Activated CD8-positive, alpha-beta memory T cell treated with anti-CD3 and anti-CD28 coated beads, Interleukin-2, amount 50 U/mL, for 4 hours (primary cell): ENCODE results near the gene SERPINB1.
"Not testable (repeated sequence)": the region's sequence is repeated elsewhere in the genome, so short reads cannot be mapped to it uniquely, and the experiment has no call there.

Experiments
- DNase-seq: peaks from one replicate; pipeline ENCODE4 v3.0.0-alpha.2; 2020

The SERPINB1 gene

DNA sequence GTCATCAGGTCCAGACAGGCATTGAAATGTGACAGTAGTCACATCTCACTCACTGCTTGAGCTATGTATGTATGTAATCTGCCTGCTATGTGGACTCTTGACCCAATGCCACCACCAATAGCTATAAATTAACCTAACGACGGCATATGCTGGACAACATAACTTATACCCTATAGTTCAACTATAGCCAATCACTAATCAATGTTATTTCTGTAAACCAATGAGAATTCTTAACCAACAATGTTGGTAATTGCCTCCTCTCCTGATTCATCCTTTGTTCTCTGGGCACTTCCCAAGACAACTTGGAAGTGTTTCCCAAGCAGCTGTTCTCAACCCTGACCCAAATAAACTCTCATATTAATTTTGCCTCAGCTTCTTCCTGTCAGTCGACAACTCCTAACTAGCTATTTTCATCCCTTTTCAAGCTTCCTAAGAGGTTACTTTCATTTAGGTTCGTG lies 24.1 kb upstream of the SERPINB1 start:
- no peak for DNase-seq

DNA sequence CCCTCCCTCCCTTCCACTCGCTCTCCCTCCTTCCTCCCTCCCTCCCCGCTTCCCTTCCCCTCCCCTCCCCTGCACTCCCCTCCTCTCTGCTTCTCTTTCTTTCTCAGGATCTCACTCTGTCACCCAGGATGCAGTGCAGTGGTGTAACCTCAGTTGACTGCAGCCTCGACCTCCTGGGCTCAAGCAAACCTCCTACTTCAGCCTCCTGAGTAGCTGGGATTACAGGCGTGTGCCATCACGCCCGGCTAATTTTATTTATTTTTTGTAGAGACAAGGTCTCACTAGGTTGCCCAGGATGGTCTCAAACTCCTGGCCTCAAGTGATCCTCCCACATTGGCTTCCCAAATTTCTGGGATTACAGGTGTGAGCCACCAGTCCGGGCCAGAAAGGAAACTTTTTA lies 23.6 kb upstream of the SERPINB1 start:
- no peak for DNase-seq

DNA sequence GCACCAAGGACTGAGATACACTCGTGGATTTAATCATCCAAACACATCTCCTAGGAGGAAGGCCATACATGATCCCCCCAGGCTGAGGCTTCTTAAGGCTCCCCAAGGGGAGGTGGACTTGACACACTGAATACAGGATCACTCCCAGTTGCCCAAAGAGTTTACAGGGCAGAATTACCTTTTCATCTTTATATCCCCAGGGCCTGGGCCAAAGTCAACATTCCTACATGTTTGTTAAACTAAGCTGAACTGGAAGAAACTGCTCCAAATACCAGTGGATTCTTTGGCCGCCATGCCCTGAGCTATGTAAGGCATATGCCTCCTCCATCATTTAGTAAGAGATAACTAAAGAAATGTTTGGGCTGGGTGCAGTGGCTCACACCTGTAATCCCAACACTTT lies 22.2 kb upstream of the SERPINB1 start:
- no peak for DNase-seq

DNA sequence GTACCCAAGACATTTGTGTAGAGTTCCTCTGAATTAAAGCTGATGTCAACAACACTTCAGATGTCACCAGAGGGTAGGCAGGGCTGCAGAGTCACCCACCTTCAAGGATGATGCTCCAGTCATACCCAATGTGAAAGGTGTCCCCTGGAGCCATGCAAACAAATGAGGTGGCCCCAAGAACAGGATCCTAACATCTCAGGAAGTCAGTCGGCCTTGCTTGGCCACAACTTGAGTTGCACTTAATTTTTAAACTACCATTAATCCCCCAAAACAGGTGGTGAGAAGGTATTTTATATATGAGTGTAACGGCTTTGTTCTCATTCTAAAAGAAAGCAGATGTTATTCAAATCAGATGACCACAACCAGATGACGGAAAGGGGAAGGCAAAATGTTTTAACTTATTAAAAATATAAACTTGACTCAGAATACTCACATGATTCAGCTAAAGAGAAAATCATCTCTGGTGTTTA lies 21.1 kb upstream of the SERPINB1 start:
- DNase-seq, result no peak

DNA sequence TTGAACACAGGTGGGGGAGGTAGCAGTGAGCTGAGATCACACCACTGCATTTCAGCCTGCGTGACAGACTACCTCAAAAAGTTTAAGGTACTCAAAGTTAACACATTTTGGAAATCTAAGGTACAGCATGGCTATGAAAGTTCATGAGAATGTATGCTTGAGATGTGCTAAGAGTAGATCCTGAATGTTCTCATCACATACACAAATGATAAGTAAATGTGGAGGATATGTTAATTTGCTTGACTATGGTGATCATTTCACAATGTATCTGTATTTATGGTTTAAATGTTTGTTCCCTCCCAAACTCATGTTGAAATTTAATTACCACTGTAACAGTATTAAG lies 20.1 kb upstream of the SERPINB1 start:
- peak; percentile 27 for DNase-seq

DNA sequence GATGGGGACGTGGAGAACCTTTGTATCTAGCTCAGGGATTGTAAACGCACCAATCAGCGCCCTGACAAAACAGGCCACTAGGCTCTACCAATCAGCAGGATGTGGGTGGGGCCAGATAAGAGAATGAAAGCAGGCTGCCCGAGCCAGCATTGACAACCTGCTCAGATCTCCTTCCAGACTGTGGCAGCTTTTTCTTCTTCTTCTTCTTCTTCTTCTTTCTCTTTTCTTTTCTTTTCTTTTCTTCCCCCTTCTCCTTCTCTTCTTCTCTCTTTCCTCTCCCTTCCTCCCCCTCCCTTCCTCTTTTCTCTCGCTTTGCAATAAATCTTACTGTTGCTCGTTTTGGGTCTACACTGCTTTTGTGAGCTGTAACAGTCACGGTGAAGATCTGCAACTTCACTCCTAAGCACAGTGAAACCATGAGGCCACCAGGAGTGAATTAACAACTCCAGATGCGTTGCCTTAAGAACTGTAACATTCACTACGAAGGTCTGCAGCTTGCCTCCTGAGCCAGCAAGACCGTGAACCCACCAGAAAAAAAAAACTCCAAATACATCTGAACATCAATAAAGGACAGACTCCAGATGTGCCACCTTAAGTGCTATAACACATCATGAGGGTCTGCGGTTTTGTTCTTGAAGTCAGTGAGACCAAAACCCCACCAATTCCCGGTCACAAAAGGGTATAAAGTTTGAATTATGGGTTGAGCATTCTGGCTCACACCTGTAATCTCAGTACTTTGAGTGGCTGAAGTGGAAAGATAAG lies 19.6 kb upstream of the SERPINB1 start:
- DNase-seq, result no peak

DNA sequence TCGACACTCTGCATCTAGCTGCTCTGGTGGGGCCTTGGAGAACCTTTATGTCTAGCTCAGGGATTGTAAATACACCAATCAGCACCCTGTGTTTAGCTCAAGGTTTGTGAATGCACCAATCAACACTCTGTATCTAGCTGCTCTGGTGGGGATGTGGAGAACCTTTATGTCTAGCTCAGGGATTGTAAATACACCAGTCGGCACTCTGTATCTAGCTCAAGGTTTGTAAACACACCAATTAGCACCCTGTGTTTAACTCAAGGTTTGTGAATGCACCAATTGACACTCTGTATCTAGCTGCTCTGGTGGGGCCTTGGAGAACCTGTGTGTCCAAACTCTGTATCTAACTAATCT lies 19.0 kb upstream of the SERPINB1 start:
- DNase-seq, result not testable (repeated sequence)

DNA sequence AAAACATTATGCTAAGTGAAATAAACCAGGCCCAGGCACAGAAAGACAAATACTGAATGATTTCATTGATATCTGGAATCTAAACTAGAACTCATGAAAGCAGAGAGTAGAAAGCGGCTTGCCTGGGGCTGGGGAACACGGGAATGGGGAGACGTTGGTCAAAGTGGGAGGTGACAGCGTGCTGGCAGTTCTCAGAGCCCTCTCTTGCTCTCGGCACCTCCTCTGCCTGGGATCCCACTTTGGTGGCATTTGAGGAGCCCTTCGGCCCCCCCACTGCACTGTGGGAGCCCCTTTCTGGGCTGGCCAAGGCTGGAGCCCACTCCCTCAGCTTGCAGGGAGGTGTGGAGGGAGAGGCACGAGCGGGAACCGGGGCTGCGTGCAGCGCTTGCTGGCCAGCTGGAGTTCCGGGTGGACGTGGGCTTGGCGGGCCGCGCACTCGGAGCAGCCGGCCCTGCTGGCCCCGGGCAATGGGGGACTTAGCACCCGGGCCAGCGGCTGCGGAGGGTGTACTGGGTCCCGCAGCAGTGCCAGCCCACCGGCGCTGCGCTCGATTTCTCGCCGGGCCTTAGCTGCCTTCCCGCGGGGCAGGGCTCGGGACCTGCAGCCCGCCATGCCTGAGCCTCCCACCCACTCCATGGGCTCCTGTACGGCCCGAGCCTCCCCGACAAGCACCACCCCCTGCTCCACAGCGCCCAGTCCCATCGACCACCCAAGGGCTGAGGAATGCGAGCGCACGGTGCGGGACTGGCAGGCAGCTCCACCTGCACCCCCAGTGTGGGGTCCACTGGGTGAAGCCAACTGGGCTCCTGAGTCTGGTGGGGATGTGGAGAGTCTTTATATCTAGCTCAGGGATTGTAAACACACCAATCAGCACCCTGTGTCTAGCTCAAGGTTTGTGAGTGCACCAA lies 18.4 kb upstream of the SERPINB1 start:
- not testable (repeated sequence) for DNase-seq

DNA sequence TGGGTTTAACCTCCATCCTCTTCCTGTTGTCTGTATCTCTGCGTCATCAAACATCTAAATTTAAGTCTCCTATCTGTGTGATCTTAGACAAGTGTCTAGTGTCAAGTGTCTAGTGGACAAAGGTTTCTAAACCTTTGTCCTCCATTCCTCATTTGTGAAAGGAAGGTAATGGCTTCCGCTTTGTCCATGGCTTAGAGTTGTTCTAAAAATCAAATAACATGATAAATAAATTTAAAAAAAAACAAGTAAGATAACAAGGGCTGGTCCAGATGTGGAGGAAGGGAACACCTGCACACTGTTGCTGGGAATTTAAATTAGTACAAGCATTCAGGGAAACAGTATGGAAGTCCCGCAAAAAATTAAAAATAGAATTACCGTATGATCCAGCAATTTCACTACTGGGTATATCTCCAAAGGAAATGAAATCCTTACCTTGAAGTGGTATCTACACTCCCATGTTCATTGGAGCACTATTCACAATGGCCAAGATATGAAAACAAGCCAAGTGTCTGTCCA lies 17.6 kb upstream of the SERPINB1 start:
- no peak for DNase-seq

DNA sequence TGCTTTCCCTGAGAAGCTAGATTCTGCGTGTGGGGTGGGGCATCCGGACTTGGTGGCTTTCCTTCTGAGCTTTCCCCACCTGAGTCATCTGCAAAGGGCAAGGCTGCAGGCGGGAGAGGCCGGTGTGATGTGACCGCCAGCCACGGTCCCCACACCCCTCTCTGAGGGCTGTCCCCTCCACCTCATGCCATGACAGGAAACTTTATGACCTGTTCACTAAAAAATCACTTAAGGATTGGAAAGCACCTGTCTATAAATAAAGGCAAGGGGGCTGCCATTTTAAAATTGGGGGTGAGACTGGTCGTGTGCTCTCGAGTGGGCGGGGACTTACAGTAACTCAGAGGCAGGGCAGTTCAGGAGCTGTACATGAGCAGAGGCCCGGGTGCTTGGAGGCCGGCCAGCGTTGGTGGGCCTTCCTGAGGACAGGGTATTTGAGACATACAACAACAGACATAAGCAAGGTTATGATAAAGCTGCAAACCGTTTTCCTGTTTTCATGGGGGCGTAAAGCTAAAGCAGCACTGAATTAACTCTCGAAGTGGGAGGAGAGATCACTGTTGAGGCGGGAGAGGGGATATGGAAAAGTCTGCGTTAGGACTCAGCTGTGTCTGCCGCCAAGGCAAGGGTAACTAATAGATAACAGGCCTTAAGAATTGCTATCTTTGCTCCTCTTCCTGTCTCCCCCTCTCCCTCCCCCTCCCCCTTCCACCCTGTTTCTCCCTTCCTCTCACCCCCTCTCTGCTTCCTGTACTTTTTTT lies 16.1 kb upstream of the SERPINB1 start:
- peak; percentile 78 for DNase-seq

DNA sequence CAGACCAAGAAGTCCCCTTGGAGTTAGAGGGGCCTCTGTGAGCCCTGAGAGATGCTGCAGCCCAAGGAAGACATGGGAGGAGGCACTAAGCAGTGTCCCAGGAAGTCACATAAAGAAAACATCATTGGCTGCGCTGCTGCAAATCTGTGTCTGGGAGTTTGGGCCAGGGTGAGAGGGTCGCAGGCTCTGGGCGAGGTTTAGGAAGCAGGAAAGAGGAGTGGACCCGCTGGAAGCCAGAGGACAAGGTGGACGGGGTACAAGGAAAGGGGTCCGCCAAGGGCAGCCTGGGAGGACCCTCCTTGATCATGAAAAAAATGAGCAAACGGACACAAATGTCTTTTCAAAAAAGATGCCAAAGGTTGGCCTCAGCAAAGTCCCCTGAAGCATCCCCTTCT lies 15.5 kb upstream of the SERPINB1 start:
- DNase-seq, result no peak

DNA sequence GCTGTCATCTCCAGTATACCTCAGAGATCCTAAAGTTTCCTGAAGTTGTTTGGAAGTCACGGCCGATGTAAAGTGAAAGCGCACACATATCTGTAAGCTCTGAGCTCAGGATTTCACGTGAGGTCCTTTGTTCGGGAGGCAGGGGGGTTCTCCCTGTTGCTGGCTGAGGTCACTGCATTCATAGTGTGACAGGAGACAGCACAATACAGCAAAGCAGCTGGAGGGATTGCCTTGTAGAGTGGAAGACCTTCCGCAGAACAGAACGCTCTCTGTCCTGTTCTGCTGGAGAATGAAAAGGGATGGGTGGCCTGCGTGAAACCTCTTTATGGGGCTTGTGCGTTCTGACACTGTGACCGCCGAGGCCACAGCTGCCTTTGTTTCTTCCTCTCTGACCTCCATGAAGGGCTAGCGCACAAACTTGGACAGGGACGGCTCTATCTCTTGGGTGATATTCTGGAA lies 13.4 kb upstream of the SERPINB1 start:
- DNase-seq, result no peak

DNA sequence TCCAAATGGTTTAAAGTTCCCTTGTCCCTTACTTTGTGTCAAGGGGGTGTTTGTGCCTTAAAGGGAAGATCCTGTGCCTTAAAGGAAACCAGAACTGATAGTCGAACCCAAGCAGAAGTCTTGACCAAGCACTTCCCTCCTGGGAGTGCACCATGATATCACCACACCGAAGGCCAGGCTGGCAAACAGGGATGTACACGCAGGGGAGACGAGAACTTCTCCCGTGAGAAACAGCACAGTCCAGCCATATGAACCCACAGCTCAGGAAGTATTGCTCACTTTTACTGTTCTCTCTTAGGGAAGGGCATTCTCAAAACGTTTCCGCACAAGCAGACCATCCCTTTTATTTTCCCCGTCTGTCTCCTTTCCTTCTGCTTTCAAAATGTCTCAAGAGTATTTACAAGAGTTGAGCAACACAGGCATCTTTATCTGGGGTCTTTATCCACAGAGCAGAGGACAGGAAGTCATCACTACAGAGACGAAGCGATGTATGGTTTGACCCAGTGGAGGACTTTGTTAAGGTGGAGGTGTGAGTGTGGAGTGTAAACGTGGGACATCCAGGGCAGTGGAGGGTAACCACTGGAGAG lies 12.8 kb upstream of the SERPINB1 start:
- DNase-seq, result no peak

DNA sequence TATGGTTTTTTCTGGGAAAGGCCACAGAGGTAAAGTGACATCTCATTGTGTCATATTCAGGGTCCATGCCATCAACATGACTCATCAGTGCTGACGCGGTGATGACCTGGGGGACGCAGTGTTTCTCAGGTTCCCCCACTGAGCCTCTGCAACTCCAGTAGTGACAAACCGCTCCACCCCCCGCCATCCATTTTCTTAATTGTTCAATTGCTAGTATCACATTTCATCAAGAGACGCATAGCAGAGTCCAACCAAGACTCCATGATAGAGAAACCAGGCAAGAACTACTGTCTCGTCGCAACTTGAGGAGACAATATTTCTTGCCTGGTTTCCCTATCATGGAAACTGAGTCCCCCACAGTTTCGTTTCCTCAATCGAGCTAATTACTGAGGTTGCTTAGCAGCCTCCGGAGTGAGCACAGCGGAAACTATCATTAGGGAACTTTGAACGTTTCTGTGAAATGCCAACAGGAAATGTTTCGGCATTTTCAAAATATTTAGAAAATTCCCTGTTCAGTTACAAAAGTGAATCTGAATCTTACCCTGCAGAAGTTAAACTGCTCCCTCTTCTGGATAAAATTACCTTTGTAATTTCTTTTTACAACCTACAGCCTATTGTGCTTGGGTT lies 12.2 kb upstream of the SERPINB1 start:
- DNase-seq, result peak; percentile 87

DNA sequence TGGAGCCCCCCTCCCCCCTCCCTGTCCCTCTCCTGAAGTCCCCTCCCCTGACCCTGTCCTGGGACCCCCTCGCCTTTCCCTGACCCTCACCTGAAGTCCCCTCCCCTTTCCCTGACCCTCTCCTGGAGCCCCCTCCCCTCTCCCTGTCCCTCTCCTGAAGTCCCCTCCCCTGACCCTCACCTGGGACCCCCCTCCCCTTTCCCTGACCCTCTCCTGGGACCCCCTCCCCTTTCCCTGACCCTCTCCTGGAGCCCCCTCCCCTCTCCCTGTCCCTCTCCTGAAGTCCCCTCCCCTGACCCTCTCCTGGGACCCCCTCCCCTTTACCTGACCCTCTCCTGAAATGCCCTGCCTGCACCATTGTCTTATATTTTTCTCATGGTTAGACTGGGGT lies 11.7 kb upstream of the SERPINB1 start:
- DNase-seq, result not testable (repeated sequence)

DNA sequence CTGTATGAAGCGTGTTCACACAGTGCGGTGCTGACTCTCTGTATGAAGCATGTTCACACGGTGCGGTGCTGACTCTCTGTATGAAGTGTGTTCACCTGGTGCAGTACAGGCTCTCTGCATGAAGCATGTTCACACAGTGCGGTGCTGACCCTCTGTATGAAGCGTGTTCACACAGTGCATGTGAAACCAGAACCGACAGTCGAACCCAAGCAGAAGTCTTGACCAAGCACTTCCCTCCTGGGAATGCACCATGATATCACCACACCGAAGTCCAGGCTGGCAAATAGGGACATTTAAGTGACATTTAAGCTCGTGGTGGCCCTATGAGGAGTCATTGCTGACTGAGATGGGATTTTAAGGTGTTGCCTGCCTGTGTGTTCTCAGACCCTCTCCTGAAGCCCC lies 11.3 kb upstream of the SERPINB1 start:
- DNase-seq, result no peak

DNA sequence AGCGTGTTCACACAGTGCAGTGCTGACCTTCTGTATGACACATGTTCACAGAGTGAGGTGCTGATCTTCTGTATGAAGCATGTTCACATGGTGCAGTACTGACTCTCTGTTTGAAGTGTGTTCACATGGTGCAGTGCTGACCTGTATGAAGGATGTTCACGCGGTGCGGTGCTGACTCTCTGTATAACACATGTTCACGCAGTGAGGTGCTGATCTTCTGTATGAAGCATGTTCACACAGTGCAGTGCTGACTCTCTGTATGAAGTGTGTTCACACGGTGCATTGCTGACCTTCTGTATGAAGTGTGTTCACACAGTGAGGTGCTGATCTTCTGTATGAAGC lies 10.8 kb upstream of the SERPINB1 start:
- no peak for DNase-seq

DNA sequence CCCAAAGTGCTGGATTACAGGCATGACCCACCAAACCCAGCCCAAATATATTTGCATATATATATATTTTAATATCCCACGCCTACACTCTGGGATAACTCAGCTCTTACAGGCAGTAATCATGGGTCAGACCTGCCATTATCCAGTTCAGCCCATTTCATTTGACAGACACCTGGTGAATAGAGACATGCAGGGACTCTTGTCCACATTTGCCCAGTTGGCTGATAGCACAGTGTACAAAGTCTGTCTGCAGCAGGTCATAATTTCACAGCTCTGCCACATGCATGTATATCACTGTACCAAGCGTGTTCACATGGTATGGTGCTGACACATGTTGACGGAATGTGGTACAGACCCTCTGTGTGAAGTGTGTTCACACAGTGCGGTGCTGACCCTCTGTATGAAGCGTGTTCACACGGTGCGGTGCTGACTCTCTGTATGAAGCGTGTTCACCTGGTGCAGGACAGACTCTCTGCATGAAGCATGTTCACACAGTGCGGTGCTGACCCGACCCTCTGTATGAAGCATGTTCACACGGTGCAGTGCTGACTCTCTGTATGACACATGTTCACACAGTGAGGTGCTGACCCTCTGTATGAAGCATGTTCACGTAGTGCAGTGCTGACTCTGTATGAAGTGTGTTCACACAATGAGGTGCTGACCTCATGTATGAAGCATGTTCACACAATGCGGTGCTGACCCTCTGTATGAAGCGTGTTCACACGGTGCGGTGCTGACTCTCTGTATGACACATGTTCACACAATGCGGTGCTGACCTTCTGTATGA lies 10.3 kb upstream of the SERPINB1 start:
- no peak for DNase-seq

DNA sequence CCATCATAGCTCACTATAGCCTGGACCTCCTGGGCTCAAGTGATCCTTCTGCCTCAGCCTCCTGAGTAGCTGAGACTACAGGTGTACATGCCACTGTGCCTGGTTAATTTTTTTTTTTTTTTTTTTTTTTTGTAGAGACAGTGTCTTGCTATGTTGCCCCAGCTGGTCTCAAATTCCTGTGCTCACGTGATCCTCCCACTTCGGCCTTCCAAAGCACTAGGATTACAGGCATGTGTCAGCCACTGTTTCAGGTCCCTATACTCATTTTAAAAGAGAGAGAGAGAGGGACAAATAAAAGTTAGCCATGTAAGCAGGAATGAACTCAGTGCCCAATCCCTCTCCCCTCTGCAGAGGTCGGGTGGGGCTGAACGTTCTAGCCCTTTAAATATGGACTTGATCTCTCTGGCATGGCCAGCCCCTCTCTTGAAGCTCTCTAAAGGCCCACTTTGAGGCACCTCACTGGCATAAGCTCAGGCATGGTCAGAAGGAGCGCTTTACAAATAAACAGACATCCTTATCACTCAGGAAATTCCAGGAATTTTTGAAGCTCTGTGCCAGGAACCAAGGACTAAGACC lies 9.0 kb upstream of the SERPINB1 start:
- no peak for DNase-seq

DNA sequence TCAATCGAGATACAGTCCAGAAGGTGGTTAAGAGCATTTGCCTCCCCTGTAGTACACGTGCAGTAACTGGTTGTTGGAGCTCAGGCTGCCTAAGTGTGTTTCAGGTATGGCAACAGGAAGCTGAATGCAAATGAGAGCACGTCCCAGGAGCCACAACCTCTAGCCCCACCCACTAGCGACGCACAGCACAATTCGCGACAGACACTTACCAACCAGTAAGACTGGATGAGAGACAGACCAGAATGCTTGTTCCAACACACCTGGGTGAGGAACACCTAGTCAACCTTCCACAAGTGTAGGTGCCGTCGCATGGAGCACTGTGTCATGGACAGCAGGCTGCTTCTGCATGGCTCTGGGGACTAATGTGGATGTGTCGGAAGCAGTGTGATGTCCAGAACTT lies 7.2 kb upstream of the SERPINB1 start:
- DNase-seq, result peak; percentile 69

DNA sequence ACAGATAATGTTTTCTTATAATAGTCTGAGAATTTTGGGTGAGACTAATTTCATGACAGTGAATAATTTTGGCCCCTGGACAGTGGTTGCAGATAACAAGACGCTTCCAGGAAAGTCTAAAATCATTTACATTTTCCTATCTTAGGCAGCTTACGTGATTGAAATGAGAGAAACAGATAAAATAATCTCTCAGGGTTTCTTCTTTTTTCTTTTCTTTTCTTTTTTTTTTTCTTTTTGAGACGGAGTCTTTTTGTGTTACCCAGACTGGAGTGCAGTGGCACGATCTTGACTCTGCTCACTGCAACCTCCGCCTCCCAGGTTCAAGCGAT lies 4.2 kb upstream of the SERPINB1 start:
- DNase-seq, result no peak
